GM19452 (cell line): ENCODE results near the gene RAB31.

ENCODE experiments used
- ATAC-seq: cut with Tn5 transposase; IDR thresholded peaks from one replicate; pipeline ENCODE4 v1.9.1; 2021; ENCODE audit not compliant: unreplicated experiment

RAB31 gene

GRCh38 chr18:9787036-9787435 lies 78.9 kb downstream of the RAB31 start:
- no peak for ATAC-seq

- ATAC-seq, result no peak
Observed at GRCh38 chr18:9787712-9788111, 79.6 kb downstream of the RAB31 start.

GRCh38 chr18:9788140-9788539 lies 80.0 kb downstream of the RAB31 start:
- no peak for ATAC-seq

- ATAC-seq, result no peak
Observed at GRCh38 chr18:9788860-9789259, 80.8 kb downstream of the RAB31 start.

- no peak for ATAC-seq
Observed at GRCh38 chr18:9790261-9790660, 82.2 kb downstream of the RAB31 start.

- no peak for ATAC-seq
Observed at GRCh38 chr18:9791991-9792390, 83.9 kb downstream of the RAB31 start.

GRCh38 chr18:9792565-9793245 lies 84.6 kb downstream of the RAB31 start:
- ATAC-seq, result no peak

GRCh38 chr18:9796011-9796410 lies 87.9 kb downstream of the RAB31 start:
- ATAC-seq, result no peak

GRCh38 chr18:9796935-9797549 lies 88.9 kb downstream of the RAB31 start:
- no peak for ATAC-seq

GRCh38 chr18:9802175-9803062 lies 94.3 kb downstream of the RAB31 start:
- no peak for ATAC-seq

GRCh38 chr18:9803063-9803697 lies 95.1 kb downstream of the RAB31 start:
- no peak for ATAC-seq

- ATAC-seq, result no peak
Observed at GRCh38 chr18:9803698-9804516, 95.8 kb downstream of the RAB31 start.

- ATAC-seq, result no peak
Observed at GRCh38 chr18:9804517-9805104, 96.5 kb downstream of the RAB31 start.

GRCh38 chr18:9806905-9807304 lies 98.8 kb downstream of the RAB31 start:
- ATAC-seq, result no peak

- no peak for ATAC-seq
Observed at GRCh38 chr18:9808295-9809241, 100.5 kb downstream of the RAB31 start.

GRCh38 chr18:9809697-9810096 lies 101.6 kb downstream of the RAB31 start:
- ATAC-seq, result no peak

GRCh38 chr18:9810299-9810698 lies 102.2 kb downstream of the RAB31 start:
- no peak for ATAC-seq

- ATAC-seq, result no peak
Observed at GRCh38 chr18:9810994-9811705, 103.0 kb downstream of the RAB31 start.
